RCC 7860 (cell line): Measurements from ENCODE around the gene ELK4.

ENCODE experiments used
- DNase-seq: peaks from one replicate; pipeline ENCODE4 v3.0.0-alpha.2; 2015; ENCODE audit warnings: low spot score
- FAIRE-seq: peaks from 2 replicates; lab custom pipeline; 2012; peaks lifted over from hg19 to GRCh38; lab: Jason Lieb, UNC

ELK4 gene

GRCh38 chr1:205631768-205632668 lies at the start of gene ELK4:
ELK4 (minus strand) TSS chr1:205632011; CDS start chr1:205623882, 8,129 bp downstream.
- peak; percentile 95 for DNase-seq
- FAIRE-seq, result no peak

- FAIRE-seq, result no peak
- DNase-seq, result no peak
These were observed 49.6 kb upstream of the ELK4 start for GRCh38 chr1:205681364-205681763.

- DNase-seq (no peak), FAIRE-seq (no peak)
These were observed 48.5 kb upstream of the ELK4 start, which contains the start of gene SLC45A3 for GRCh38 chr1:205680073-205680851. SLC45A3 (minus strand) TSS chr1:205680509; CDS start chr1:205664656, 15,853 bp downstream.

GRCh38 chr1:205678286-205679111 lies 46.7 kb upstream of the ELK4 start:
- FAIRE-seq (no peak), DNase-seq (no peak)

GRCh38 chr1:205677167-205677566 lies 45.4 kb upstream of the ELK4 start:
- DNase-seq (no peak), FAIRE-seq (no peak)

GRCh38 chr1:205676597-205676996 lies 44.8 kb upstream of the ELK4 start:
- no peak for DNase-seq
- no peak for FAIRE-seq

GRCh38 chr1:205676002-205676401 lies 44.2 kb upstream of the ELK4 start:
- FAIRE-seq, result no peak
- no peak for DNase-seq

GRCh38 chr1:205675247-205675646 lies 43.4 kb upstream of the ELK4 start:
- FAIRE-seq (no peak), DNase-seq (no peak)

GRCh38 chr1:205672970-205673369 lies 41.2 kb upstream of the ELK4 start:
- FAIRE-seq (no peak), DNase-seq (no peak)

- DNase-seq, result no peak
- no peak for FAIRE-seq
These were observed 40.6 kb upstream of the ELK4 start for GRCh38 chr1:205672395-205672889.

- DNase-seq (no peak), FAIRE-seq (no peak)
These were observed 39.0 kb upstream of the ELK4 start for GRCh38 chr1:205670611-205671430.

GRCh38 chr1:205670150-205670446 lies 38.3 kb upstream of the ELK4 start:
- FAIRE-seq (no peak), DNase-seq (no peak)

- no peak for DNase-seq
- FAIRE-seq, result no peak
These were observed 37.7 kb upstream of the ELK4 start for GRCh38 chr1:205669341-205670149.

GRCh38 chr1:205668951-205669340 lies 37.1 kb upstream of the ELK4 start:
- FAIRE-seq (no peak), DNase-seq (no peak)

GRCh38 chr1:205667909-205668643 lies 36.3 kb upstream of the ELK4 start:
- FAIRE-seq (no peak), DNase-seq (no peak)

- no peak for FAIRE-seq
- DNase-seq, result no peak
These were observed 34.8 kb upstream of the ELK4 start for GRCh38 chr1:205666372-205667166.

- FAIRE-seq (no peak), DNase-seq (no peak)
These were observed 33.6 kb upstream of the ELK4 start for GRCh38 chr1:205665201-205666045.
